Adrenal gland (tissue), 5 donors: ENCODE measurements around the gene ERRFI1.

ENCODE experiments used
- CTCF ChIP-seq, 6 experiments: fragments of 450-650 bp in 4 of 6; fragments of 200-600 bp in 2 of 6; sonication (generic) in 1 of 6; IDR thresholded peaks; 1 replicate in 5 of 6; 2 replicates in 1 of 6; pipeline versions ENCODE4 v1.5.1 to v1.8.0; 2016 to 2021; ENCODE audit warnings: antibody characterized with exemption in 6 of 6, mild to moderate bottlenecking in 2 of 6, moderate library complexity in 1 of 6
- POLR2A ChIP-seq, 2 donors: fragments of 450-650 bp; IDR thresholded peaks; one replicate each; pipeline ENCODE4 v1.6.1; 2017; ENCODE audit warnings: antibody characterized with exemption in 2 of 2, mild to moderate bottlenecking in 2 of 2, moderate library complexity in 1 of 2
- donor health status: DM: no; HTN: no; CAD: no.

DNA sequence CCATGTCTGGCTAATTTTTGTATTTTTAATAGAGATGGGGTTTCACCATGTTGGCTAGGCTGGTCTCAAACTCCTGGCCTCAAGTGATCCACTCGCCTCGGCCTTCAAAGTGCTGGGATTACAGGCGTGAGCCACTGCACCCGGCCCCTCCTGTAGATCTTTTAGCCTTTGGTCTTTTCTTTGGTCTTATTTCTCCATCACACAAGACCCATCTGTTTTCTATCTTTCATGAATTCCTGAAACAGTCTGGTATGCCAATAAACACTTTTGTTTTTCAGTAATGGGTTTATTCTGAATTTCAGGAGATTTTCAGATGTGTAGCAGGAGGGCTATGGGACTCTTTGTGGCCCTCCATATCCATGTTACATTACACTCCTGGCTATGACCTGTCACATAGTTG lies 23.2 kb downstream of the ERRFI1 start:
- TF ChIP-seq CTCF (IDR thresholded peaks at IDR 0.05) (no peak), POLR2A (IDR thresholded peaks at IDR 0.05) (no peak)
